LNCaP clone FGC (cell line): Measurements from ENCODE around the gene DOCK3.

Experiments
- DNase-seq: peaks from one replicate; pipeline ENCODE4 v3.0.0-alpha.2; 2011; ENCODE audit warnings: low read depth
- H3K4me3 ChIP-seq: 2 replicates; pipeline ENCODE4 v1.5.1; 2011; ENCODE audit warnings: mild to moderate bottlenecking, low read depth, low read length, control low read depth
- TF ChIP-seq, protein P1 (sequence below): IDR thresholded peaks from 2 replicates; pipeline ENCODE4 v1.5.1; 2012; ENCODE audit warnings: mild to moderate bottlenecking; ENCODE audit not compliant: control insufficient read depth, insufficient read depth; ENCODE audit errors: extremely low read depth

The DOCK3 gene

DNA sequence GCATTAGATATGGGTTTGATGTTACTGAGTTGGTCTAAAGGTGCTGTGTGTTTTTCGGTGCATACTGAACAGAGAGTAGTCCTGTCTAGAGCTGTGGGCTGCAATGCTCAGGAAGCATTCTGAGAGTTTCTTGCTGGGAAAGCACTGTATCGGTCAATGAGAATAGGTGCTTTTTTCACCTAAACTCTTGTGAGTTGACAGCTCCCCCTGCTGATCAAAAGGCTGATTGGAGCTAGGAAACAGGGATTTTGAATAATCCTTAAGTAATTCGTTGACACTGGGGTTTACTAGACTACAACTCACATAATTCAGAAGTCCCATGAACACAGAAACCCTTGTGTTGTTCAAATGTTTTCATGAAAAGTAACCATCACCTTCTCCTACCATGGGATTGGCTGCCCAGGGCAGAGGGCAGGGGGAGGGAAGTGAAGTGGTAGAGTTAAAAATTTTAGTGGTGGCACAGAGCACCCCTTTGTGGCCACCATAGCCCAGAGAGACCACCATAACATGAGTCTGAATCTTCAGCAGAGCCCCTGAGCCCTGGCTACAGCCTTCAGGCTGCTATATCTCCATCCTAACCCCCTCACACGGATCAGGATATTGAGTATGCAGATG is 697.3 kb downstream of the DOCK3 start:
- TF ChIP-seq, protein P1, sequence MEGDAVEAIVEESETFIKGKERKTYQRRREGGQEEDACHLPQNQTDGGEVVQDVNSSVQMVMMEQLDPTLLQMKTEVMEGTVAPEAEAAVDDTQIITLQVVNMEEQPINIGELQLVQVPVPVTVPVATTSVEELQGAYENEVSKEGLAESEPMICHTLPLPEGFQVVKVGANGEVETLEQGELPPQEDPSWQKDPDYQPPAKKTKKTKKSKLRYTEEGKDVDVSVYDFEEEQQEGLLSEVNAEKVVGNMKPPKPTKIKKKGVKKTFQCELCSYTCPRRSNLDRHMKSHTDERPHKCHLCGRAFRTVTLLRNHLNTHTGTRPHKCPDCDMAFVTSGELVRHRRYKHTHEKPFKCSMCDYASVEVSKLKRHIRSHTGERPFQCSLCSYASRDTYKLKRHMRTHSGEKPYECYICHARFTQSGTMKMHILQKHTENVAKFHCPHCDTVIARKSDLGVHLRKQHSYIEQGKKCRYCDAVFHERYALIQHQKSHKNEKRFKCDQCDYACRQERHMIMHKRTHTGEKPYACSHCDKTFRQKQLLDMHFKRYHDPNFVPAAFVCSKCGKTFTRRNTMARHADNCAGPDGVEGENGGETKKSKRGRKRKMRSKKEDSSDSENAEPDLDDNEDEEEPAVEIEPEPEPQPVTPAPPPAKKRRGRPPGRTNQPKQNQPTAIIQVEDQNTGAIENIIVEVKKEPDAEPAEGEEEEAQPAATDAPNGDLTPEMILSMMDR, result peak; percentile 83
- DNase-seq, result no peak
- no peak overlapping the region for H3K4me3 ChIP-seq

DNA sequence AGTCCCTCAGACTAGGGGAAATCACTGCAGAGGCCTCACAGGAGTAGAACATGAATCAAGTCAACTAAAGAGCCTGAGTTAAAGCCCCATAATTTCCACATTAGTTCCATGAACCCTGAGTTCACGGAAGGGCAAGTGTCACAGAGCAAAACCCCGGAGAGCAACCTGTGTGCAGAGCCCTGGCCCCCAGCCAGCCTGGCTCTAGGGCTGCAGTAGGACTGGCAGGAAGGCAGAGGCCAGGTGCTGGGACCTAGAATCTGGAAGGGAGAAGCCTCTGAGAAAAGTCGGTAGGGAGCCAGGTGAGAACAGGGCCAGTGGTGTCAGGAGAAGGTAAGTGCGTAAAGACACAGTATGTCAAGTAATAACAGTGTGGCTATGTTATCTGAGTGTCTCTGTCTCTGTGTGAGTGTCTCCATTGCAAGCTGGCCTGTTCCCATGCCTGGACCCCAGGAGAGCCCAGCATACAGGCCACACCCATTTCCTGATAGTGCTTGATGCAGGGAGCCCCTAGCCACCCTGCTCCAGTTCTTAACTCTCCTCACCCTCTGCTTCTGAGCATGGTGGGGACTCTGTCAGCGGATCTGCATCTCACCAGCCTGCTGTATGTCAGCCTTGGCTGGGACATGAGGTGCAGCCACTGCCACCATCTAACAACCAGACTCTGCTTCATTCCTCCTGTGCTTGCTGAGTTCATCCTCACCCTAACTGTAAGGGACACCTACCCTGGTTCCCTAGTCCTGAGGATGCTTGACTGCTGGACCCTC is 699.1 kb downstream of the DOCK3 start:
- TF ChIP-seq, protein P1, result no peak
- H3K4me3 ChIP-seq, result no peak overlapping the region
- DNase-seq, result no peak

DNA sequence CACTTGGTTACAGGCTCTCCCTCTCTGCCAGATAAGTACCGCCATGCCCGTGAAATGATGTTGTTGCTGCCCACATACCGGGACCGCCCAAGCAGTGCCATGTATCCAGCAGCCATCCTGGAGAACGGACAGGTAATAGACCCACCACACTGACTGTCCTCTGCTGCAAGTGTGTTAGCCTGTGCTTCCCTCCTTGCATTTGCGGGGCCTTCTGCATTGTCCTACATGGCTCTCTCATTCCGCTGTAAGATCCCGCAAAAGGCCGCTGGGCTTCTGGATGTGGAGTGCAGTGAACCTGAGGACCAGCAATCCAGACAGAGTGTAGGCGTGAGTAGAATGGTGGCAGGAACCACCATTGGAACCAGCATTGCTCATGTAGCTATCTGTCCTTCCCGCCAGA is 699.7 kb downstream of the DOCK3 start:
- no peak overlapping the region for H3K4me3 ChIP-seq
- TF ChIP-seq, protein P1, result no peak
- DNase-seq, result no peak

DNA sequence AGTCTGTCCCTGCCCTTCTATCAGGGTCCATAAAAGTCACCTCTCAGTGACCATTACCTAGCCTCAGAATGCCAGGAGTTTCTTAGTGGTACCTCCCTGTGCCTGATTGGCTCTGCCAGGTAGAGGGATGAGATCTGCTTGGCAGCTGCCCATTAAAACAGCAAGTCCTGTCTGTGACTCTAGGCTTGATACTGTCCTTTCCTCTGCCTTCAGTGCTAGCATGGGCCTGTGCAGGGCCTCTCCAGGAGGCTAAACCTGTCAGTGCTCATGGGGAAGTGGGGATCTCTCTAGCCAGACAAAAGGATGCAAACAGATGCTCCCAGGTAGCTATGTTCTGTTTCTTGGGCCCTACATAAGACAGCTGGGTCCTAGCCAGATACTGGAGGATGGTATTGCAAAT is 700.4 kb downstream of the DOCK3 start:
- TF ChIP-seq, protein P1, result no peak
- H3K4me3 ChIP-seq, result no peak overlapping the region
- DNase-seq, result no peak

DNA sequence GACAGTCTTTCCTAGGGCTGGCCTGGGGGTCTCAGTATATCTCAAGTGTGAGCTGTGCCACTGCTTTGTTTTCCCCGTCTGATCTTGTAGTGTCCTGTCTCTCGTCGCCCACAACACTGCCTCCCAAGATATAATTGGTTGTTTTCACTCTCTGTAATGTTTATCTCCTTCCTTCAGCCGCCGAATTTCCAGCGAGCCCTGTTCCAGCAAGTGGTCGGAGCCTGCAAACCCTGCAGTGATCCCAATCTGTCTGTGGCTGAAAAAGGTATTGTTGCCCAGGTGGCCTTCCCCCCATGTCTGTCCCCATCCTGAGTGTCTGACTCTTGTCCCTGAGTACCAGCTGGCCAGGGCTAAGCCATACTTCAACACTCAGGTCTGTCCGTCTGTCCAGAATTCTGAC is 700.8 kb downstream of the DOCK3 start:
- no peak for DNase-seq
- TF ChIP-seq, protein P1, result no peak
- no peak overlapping the region for H3K4me3 ChIP-seq

DNA sequence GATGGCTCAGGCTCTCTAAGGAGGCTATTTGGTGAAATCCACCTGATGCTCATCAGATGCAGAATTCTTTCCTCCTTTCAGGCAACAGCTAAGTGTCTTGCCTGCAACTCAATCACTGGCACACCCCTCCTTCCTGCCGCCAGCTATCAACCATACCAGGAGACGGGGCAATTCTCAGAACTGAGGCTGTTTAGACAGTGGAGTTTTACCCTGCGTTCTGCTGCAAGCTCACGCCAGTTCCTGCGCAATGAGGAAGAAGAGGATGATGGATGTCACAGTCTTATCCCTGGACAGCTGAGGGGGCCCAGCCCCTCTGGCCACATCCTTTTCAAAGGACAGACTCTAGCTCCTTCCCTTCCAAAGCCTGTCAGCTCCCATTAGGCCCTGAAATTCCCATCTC is 703.3 kb downstream of the DOCK3 start:
- H3K4me3 ChIP-seq, result no peak overlapping the region
- TF ChIP-seq, protein P1, result no peak
- DNase-seq, result no peak
